ENCODE data around the gene LTB4R. TPM values are rescaled to one million over a fixed set of nuclear protein-coding genes. Genes with fewer than 3 reads are reported as not detected.

Gene LTB4R
- total RNA-seq, 2 donors from 2014 or later, result 6.4 to 6.6 TPM

DNA sequence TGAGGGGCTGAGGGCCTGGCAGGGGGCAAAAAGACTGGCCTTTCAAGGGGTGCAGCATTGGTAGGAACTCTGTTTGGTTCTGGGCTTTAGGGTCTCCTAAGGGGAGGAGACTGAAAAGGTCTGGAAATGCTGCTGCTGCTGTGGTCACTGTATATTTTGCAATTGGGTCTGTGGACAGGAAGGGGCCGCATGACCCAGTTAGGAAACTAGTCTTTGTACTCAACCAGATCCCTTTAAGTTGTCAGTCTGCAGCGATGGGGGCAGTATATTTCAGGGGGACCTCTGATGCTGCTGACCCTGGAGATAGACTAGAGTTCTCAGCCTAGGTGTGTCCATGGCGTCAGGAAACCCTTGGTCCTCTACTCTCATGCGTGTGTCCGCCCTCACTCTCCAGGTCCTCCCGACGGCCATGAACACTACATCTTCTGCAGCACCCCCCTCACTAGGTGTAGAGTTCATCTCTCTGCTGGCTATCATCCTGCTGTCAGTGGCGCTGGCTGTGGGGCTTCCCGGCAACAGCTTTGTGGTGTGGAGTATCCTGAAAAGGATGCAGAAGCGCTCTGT lies 4.0 kb downstream of the LTB4R start:
- Mint-ChIP-seq H3K4me3 (no peak overlapping the region), H3K9me3 (no peaks in the 10 kb centered on the region), H3K27ac (no peak overlapping the region), H3K27me3 (ENCODE audit: insufficient read depth) (peaks cover 58% of the 10 kb centered on the region), H3K36me3 (ENCODE audit: low read depth) (peaks cover 1% of the 10 kb centered on the region), H3K4me1 (peaks cover 2% of the 10 kb centered on the region)
- Histone ChIP-seq H3K4me3 (ENCODE audit: low read length) (no peak overlapping the region), H3K9ac (ENCODE audit: extremely low read depth, low read length, poor library complexity, severe bottlenecking) (no peak overlapping the region), H3K27me3 (ENCODE audit: control insufficient read depth, insufficient read depth, low read length, poor library complexity, severe bottlenecking) (peaks cover 7% of the 10 kb centered on the region), H3K9me3 (ENCODE audit: control insufficient read depth, low read length) (no peaks in the 10 kb centered on the region), H3K36me3 (ENCODE audit: control insufficient read depth, insufficient read depth, low read length) (no peaks in the 10 kb centered on the region), H3K4me1 (ENCODE audit: control insufficient read depth, insufficient read depth, low read length) (no peaks in the 10 kb centered on the region), H3K27ac (ENCODE audit: low read depth, low read length) (no peak overlapping the region)
- TF ChIP-seq, protein P1, sequence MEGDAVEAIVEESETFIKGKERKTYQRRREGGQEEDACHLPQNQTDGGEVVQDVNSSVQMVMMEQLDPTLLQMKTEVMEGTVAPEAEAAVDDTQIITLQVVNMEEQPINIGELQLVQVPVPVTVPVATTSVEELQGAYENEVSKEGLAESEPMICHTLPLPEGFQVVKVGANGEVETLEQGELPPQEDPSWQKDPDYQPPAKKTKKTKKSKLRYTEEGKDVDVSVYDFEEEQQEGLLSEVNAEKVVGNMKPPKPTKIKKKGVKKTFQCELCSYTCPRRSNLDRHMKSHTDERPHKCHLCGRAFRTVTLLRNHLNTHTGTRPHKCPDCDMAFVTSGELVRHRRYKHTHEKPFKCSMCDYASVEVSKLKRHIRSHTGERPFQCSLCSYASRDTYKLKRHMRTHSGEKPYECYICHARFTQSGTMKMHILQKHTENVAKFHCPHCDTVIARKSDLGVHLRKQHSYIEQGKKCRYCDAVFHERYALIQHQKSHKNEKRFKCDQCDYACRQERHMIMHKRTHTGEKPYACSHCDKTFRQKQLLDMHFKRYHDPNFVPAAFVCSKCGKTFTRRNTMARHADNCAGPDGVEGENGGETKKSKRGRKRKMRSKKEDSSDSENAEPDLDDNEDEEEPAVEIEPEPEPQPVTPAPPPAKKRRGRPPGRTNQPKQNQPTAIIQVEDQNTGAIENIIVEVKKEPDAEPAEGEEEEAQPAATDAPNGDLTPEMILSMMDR (conservative IDR thresholded peaks at IDR 0.05), result no peak
- no peak for DNase-seq
- 91 to 98% methylated on average over 6 to 10 of the region's 10 CpGs for WGBS, 2 experiments (ENCODE audit: insufficient coverage in 1 of 2, insufficient read length in 1 of 2)

DNA sequence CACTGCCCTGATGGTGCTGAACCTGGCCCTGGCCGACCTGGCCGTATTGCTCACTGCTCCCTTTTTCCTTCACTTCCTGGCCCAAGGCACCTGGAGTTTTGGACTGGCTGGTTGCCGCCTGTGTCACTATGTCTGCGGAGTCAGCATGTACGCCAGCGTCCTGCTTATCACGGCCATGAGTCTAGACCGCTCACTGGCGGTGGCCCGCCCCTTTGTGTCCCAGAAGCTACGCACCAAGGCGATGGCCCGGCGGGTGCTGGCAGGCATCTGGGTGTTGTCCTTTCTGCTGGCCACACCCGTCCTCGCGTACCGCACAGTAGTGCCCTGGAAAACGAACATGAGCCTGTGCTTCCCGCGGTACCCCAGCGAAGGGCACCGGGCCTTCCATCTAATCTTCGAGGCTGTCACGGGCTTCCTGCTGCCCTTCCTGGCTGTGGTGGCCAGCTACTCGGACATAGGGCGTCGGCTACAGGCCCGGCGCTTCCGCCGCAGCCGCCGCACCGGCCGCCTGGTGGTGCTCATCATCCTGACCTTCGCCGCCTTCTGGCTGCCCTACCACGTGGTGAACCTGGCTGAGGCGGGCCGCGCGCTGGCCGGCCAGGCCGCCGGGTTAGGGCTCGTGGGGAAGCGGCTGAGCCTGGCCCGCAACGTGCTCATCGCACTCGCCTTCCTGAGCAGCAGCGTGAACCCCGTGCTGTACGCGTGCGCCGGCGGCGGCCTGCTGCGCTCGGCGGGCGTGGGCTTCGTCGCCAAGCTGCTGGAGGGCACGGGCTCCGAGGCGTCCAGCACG lies 4.7 kb downstream of the LTB4R start:
- DNase-seq, result peak; percentile 86
- H3K4me3 Mint-ChIP-seq, result no peak overlapping the region
- peaks cover 7% of the 10 kb centered on the region for H3K27me3 ChIP-seq (ENCODE audit: control insufficient read depth, insufficient read depth, low read length, poor library complexity, severe bottlenecking)
- no peaks in the 10 kb centered on the region for H3K36me3 Mint-ChIP-seq (ENCODE audit: low read depth)
- H3K4me1 Mint-ChIP-seq, result peaks cover 2% of the 10 kb centered on the region
- 94 to 95% methylated on average over 64 to 70 of the region's 70 CpGs for WGBS, 2 experiments (ENCODE audit: insufficient coverage in 1 of 2, insufficient read length in 1 of 2)
- no peak overlapping the region for H3K27ac ChIP-seq (ENCODE audit: low read depth, low read length)
- H3K4me1 ChIP-seq (ENCODE audit: control insufficient read depth, insufficient read depth, low read length), result no peaks in the 10 kb centered on the region
- H3K9me3 Mint-ChIP-seq, result no peaks in the 10 kb centered on the region
- no peak overlapping the region for H3K27ac Mint-ChIP-seq
- H3K36me3 ChIP-seq (ENCODE audit: control insufficient read depth, insufficient read depth, low read length), result no peaks in the 10 kb centered on the region
- TF ChIP-seq, protein P1 (conservative IDR thresholded peaks at IDR 0.05), result peak; percentile 65
- H3K9ac ChIP-seq (ENCODE audit: extremely low read depth, low read length, poor library complexity, severe bottlenecking), result no peak overlapping the region
- no peak overlapping the region for H3K4me3 ChIP-seq (ENCODE audit: low read length)
- H3K9me3 ChIP-seq (ENCODE audit: control insufficient read depth, low read length), result no peaks in the 10 kb centered on the region
- peaks cover 60% of the 10 kb centered on the region for H3K27me3 Mint-ChIP-seq (ENCODE audit: insufficient read depth)

DNA sequence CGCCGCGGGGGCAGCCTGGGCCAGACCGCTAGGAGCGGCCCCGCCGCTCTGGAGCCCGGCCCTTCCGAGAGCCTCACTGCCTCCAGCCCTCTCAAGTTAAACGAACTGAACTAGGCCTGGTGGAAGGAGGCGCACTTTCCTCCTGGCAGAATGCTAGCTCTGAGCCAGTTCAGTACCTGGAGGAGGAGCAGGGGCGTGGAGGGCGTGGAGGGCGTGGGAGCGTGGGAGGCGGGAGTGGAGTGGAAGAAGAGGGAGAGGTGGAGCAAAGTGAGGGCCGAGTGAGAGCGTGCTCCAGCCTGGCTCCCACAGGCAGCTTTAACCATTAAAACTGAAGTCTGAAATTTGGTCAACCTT lies 5.3 kb downstream of the LTB4R start:
- TF ChIP-seq, protein P1 (conservative IDR thresholded peaks at IDR 0.05), result no peak

More for the DNA sequence above, 5.3 kb downstream of the LTB4R start:
- Histone ChIP-seq H3K9me3 (ENCODE audit: control insufficient read depth, low read length) (no peaks in the 10 kb centered on the region), H3K4me3 (ENCODE audit: low read length) (no peak overlapping the region), H3K27me3 (ENCODE audit: control insufficient read depth, insufficient read depth, low read length, poor library complexity, severe bottlenecking) (peaks cover 7% of the 10 kb centered on the region), H3K27ac (ENCODE audit: low read depth, low read length) (no peak overlapping the region), H3K4me1 (ENCODE audit: control insufficient read depth, insufficient read depth, low read length) (no peaks in the 10 kb centered on the region), H3K36me3 (ENCODE audit: control insufficient read depth, insufficient read depth, low read length) (no peaks in the 10 kb centered on the region), H3K9ac (ENCODE audit: extremely low read depth, low read length, poor library complexity, severe bottlenecking) (no peak overlapping the region)
- Mint-ChIP-seq H3K4me1 (peaks cover 3% of the 10 kb centered on the region), H3K36me3 (ENCODE audit: low read depth) (no peaks in the 10 kb centered on the region), H3K4me3 (no peak overlapping the region), H3K27ac (no peak overlapping the region), H3K9me3 (no peaks in the 10 kb centered on the region), H3K27me3 (ENCODE audit: insufficient read depth) (peaks cover 61% of the 10 kb centered on the region)
- 88 to 97% methylated on average over 12 to 18 of the region's 18 CpGs for WGBS, 2 experiments (ENCODE audit: insufficient coverage in 1 of 2, insufficient read length in 1 of 2)
- no peak for DNase-seq

Measured in endodermal cell (in vitro differentiated cells).